BLaER1 (cell line): Measurements from ENCODE around the gene CNOT4.

Experiments used
- H3K27ac ChIP-seq: shearing (Covaris generic); formaldehyde crosslinking; 2 replicates; pipeline ENCODE4 v1.8.1; 2022
- H3K27me3 ChIP-seq: shearing (Covaris generic); formaldehyde crosslinking; 2 replicates; pipeline ENCODE4 v1.8.1; 2022
- H3K36me3 ChIP-seq: shearing (Covaris generic); formaldehyde crosslinking; 2 replicates; pipeline ENCODE4 v1.8.1; 2022
- H3K4me1 ChIP-seq: shearing (Covaris generic); formaldehyde crosslinking; 2 replicates; pipeline ENCODE4 v1.8.1; 2022
- H3K4me2 ChIP-seq: shearing (Covaris generic); formaldehyde crosslinking; 2 replicates; pipeline ENCODE4 v1.8.1; 2022
- H3K4me3 ChIP-seq: shearing (Covaris generic); formaldehyde crosslinking; 2 replicates; pipeline ENCODE4 v1.8.1; 2022
- H3K9ac ChIP-seq: shearing (Covaris generic); formaldehyde crosslinking; 2 replicates; pipeline ENCODE4 v1.8.1; 2022
- H3K9me3 ChIP-seq: shearing (Covaris generic); formaldehyde crosslinking; 2 replicates; pipeline ENCODE4 v1.8.1; 2022
- H4K20me1 ChIP-seq: shearing (Covaris generic); formaldehyde crosslinking; 2 replicates; pipeline ENCODE4 v1.8.1; 2022
- Cebpa-rat ChIP-seq: shearing (Covaris generic); IDR thresholded peaks from 2 replicates; pipeline ENCODE4 v1.8.1; 2022

CNOT4 gene

GRCh38 chr7:135391514-135391913 is 118.4 kb downstream of the CNOT4 start:
- Histone ChIP-seq H3K36me3 (peaks cover 27% of the 10 kb centered on the region), H3K4me2 (no peak overlapping the region), H3K4me3 (no peak overlapping the region), H3K4me1 (peaks cover 5% of the 10 kb centered on the region; the same call in 1 of the 2 replicates), H4K20me1 (0 out of 2 replicates have a peak, but pooled peaks cover 5% of the 10 kb centered on the region), H3K9ac (no peak overlapping the region), H3K9me3 (no peaks in the 10 kb centered on the region), H3K27ac (no peak overlapping the region), H3K27me3 (no peaks in the 10 kb centered on the region)
- no peak for TF ChIP-seq Cebpa-rat

DNA sequence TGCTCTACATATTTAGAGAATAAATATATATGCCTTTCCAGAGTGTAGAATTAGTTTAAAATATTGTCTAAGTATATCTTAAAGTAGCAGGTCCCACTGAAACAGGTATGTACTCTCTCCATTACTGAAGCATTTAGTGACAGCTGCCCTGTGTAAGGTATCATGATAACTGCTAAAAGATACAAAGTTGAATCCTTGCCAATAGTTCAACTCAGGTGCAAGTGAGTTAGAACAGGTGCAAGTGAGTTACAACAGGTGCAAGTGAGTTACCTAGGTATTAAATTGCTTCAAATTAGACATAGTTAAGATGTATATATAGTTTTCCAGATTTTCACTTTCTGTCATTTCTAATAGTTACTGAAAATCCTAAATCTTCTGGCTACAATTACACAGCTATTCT is 119.1 kb downstream of the CNOT4 start:
- Histone ChIP-seq H3K27ac (no peak overlapping the region), H3K27me3 (no peaks in the 10 kb centered on the region), H3K9ac (no peak overlapping the region), H3K9me3 (no peaks in the 10 kb centered on the region), H4K20me1 (0 out of 2 replicates have a peak, but pooled peaks cover 5% of the 10 kb centered on the region), H3K4me1 (peaks cover 5% of the 10 kb centered on the region; the same call in 1 of the 2 replicates), H3K36me3 (peaks cover 27% of the 10 kb centered on the region), H3K4me3 (no peak overlapping the region), H3K4me2 (no peak overlapping the region)
- no peak for TF ChIP-seq Cebpa-rat

- peaks cover 5% of the 10 kb centered on the region; the same call in 1 of the 2 replicates for H3K4me1 ChIP-seq
- no peak for TF ChIP-seq Cebpa-rat
- H4K20me1 ChIP-seq = 0 out of 2 replicates have a peak, but pooled peaks cover 5% of the 10 kb centered on the region
- H3K27ac ChIP-seq = no peak overlapping the region
- no peak overlapping the region for H3K9ac ChIP-seq
- H3K9me3 ChIP-seq = no peaks in the 10 kb centered on the region
- H3K36me3 ChIP-seq = peaks cover 20% of the 10 kb centered on the region
- no peak overlapping the region for H3K4me2 ChIP-seq
- H3K4me3 ChIP-seq = no peak overlapping the region
- no peaks in the 10 kb centered on the region for H3K27me3 ChIP-seq
Observed at GRCh38 chr7:135389971-135390370, 119.9 kb downstream of the CNOT4 start.

- no peaks in the 10 kb centered on the region for H3K9me3 ChIP-seq
- H3K4me1 ChIP-seq = peaks cover 5% of the 10 kb centered on the region; the same call in 1 of the 2 replicates
- no peak overlapping the region for H3K9ac ChIP-seq
- H4K20me1 ChIP-seq = 0 out of 2 replicates have a peak, but pooled peaks cover 5% of the 10 kb centered on the region
- no peak overlapping the region for H3K27ac ChIP-seq
- no peak overlapping the region for H3K4me2 ChIP-seq
- no peaks in the 10 kb centered on the region for H3K27me3 ChIP-seq
- H3K4me3 ChIP-seq = no peak overlapping the region
- peaks cover 9% of the 10 kb centered on the region; the same call in 1 of the 2 replicates for H3K36me3 ChIP-seq
- no peak for TF ChIP-seq Cebpa-rat
Observed at GRCh38 chr7:135388616-135389015, 121.3 kb downstream of the CNOT4 start.

DNA sequence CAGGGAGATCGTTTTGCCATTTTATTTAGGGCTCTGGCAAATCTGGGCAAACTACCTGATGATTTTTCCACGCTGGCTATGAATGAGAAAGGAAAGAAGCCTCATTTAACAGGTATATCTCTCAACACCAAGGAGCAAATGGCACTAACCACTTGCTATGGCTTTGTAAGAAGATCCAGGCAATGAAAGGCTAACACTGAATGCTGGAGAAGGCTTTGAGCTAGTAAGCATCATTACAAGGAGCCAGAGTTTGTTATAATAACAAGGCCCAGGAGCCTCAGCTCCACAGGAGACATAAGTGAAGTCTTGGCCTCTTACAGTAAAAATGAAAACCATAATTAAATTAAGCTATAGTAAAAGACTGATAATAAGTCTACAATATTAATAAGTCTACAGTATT is 123.1 kb downstream of the CNOT4 start:
- Histone ChIP-seq H3K9ac (no peak overlapping the region), H3K9me3 (no peaks in the 10 kb centered on the region), H4K20me1 (0 out of 2 replicates have a peak, but pooled peaks cover 5% of the 10 kb centered on the region), H3K27me3 (no peaks in the 10 kb centered on the region), H3K4me2 (no peak overlapping the region), H3K27ac (no peak overlapping the region), H3K36me3 (peaks cover 9% of the 10 kb centered on the region; the same call in 1 of the 2 replicates), H3K4me3 (no peak overlapping the region), H3K4me1 (peaks cover 5% of the 10 kb centered on the region; the same call in 1 of the 2 replicates)
- TF ChIP-seq Cebpa-rat = no peak

DNA sequence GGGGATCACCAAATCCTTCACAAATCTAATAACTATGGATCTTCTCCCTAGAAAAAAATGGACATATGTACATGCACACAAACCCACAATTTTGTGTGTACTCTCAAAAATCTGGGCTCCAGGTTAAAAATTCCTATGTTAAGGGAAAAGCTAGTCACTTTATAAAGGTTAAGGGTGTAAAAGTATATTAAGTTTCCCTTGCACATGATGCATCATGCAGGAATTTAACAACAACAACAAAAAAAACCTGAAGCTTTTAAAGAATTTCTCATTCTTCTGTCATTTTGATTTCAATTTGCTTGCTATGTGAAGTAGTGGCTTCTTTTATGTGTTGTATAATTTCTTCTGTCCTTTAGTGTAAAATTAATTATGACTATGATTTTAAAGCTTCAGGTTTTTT is 123.7 kb downstream of the CNOT4 start:
- Histone ChIP-seq H4K20me1 (0 out of 2 replicates have a peak, but pooled peaks cover 5% of the 10 kb centered on the region), H3K4me1 (peaks cover 5% of the 10 kb centered on the region; the same call in 1 of the 2 replicates), H3K4me2 (no peak overlapping the region), H3K27ac (no peak overlapping the region), H3K27me3 (no peaks in the 10 kb centered on the region), H3K36me3 (peaks cover 9% of the 10 kb centered on the region; the same call in 1 of the 2 replicates), H3K9ac (no peak overlapping the region), H3K9me3 (no peaks in the 10 kb centered on the region), H3K4me3 (no peak overlapping the region)
- TF ChIP-seq Cebpa-rat = no peak

GRCh38 chr7:135385209-135385608 is 124.7 kb downstream of the CNOT4 start:
- H3K4me2 ChIP-seq = no peak overlapping the region
- TF ChIP-seq Cebpa-rat = no peak
- no peaks in the 10 kb centered on the region for H3K27me3 ChIP-seq
- H4K20me1 ChIP-seq = no peaks in the 10 kb centered on the region
- H3K4me3 ChIP-seq = no peak overlapping the region
- no peaks in the 10 kb centered on the region for H3K9me3 ChIP-seq
- H3K36me3 ChIP-seq = peaks cover 9% of the 10 kb centered on the region; the same call in 1 of the 2 replicates
- no peak overlapping the region for H3K27ac ChIP-seq
- no peak overlapping the region for H3K9ac ChIP-seq
- no peaks in the 10 kb centered on the region for H3K4me1 ChIP-seq

- Histone ChIP-seq H3K9ac (no peak overlapping the region), H3K4me1 (no peaks in the 10 kb centered on the region), H4K20me1 (no peaks in the 10 kb centered on the region), H3K27ac (no peak overlapping the region), H3K4me2 (no peak overlapping the region), H3K4me3 (no peak overlapping the region), H3K36me3 (peaks cover 8% of the 10 kb centered on the region; the same call in 1 of the 2 replicates), H3K9me3 (no peaks in the 10 kb centered on the region), H3K27me3 (no peaks in the 10 kb centered on the region)
- TF ChIP-seq Cebpa-rat = no peak
Observed at GRCh38 chr7:135383525-135384175, 126.3 kb downstream of the CNOT4 start.

DNA sequence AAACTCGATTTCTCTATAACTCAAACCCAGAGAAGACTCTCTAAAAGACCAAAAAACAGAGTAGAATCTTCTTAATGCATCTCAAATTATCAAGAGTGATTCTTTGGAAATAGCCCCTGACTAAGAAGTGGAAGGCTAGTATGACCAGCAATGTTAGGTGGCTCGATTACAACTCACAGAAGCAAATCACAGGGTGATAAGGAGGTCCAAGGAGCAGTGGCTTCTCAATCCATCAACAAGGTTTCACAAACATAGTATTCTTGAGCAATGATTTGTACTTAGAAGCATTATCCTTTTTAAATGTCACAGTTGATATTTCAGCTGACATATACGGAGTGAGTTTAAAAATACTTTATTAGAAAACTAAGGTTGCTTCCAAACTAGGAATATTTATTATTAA is 127.7 kb downstream of the CNOT4 start:
- H3K27me3 ChIP-seq = no peaks in the 10 kb centered on the region
- H3K4me1 ChIP-seq = no peaks in the 10 kb centered on the region
- H3K9me3 ChIP-seq = no peaks in the 10 kb centered on the region
- H3K36me3 ChIP-seq = peaks cover 4% of the 10 kb centered on the region
- no peak overlapping the region for H3K4me2 ChIP-seq
- no peak overlapping the region for H3K4me3 ChIP-seq
- no peak for TF ChIP-seq Cebpa-rat
- no peaks in the 10 kb centered on the region for H4K20me1 ChIP-seq
- H3K27ac ChIP-seq = no peak overlapping the region
- H3K9ac ChIP-seq = no peak overlapping the region

- H3K4me2 ChIP-seq = no peak overlapping the region
- TF ChIP-seq Cebpa-rat = no peak
- no peak overlapping the region for H3K4me3 ChIP-seq
- H4K20me1 ChIP-seq = no peaks in the 10 kb centered on the region
- no peaks in the 10 kb centered on the region for H3K27me3 ChIP-seq
- H3K9ac ChIP-seq = no peak overlapping the region
- H3K36me3 ChIP-seq = no peaks in the 10 kb centered on the region; the same call in 1 of the 2 replicates
- no peak overlapping the region for H3K27ac ChIP-seq
- H3K9me3 ChIP-seq = no peaks in the 10 kb centered on the region
- no peaks in the 10 kb centered on the region for H3K4me1 ChIP-seq
Observed at GRCh38 chr7:135381369-135381768, 128.5 kb downstream of the CNOT4 start.
